NCI-H1436 (cell line): ENCODE measurements around the gene SNRNP70.

ENCODE experiments used
- DNase-seq: peaks from one replicate; lab custom pipeline; 2025; lab: John Stamatoyannopoulos, UW

The SNRNP70 gene

DNA sequence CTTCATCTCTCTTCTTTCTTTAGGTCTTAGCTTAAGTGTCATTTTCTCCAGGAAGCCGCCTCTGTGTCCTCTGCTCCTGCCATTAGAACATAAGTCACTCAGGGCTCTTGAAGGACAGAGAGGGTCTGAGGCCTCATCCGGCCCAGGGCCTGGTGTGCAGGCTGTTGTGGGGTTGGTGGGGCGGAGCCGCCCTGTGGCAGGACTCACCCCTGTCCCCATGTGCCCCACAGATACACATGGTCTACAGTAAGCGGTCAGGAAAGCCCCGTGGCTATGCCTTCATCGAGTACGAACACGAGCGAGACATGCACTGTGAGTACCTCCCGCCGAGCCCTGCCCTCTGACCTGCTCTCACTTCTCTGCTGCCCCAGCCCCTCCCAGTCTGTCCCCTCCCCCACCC lies 15.9 kb downstream of the SNRNP70 start:
- DNase-seq: no peak

DNA sequence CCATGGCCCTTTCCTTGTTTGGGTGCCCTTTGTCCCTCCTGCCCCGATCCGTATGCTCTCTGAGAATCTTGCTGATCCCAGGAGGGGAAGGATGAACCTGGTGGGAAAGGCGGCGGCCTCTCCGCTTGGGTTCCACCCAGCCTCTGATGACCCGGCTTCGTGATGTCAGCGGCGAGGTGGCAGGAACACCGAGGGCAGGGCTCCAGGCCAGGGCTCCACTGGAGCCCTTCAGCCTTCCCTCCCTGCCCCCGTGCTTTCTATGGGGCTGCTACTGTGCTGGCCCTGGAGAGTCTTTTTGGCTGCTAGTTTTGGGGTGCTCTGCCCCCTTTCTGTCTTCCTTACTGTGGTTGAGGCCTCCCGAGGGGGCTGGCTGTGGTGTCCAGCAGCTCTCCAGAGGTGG lies 17.1 kb downstream of the SNRNP70 start:
- DNase-seq: no peak

DNA sequence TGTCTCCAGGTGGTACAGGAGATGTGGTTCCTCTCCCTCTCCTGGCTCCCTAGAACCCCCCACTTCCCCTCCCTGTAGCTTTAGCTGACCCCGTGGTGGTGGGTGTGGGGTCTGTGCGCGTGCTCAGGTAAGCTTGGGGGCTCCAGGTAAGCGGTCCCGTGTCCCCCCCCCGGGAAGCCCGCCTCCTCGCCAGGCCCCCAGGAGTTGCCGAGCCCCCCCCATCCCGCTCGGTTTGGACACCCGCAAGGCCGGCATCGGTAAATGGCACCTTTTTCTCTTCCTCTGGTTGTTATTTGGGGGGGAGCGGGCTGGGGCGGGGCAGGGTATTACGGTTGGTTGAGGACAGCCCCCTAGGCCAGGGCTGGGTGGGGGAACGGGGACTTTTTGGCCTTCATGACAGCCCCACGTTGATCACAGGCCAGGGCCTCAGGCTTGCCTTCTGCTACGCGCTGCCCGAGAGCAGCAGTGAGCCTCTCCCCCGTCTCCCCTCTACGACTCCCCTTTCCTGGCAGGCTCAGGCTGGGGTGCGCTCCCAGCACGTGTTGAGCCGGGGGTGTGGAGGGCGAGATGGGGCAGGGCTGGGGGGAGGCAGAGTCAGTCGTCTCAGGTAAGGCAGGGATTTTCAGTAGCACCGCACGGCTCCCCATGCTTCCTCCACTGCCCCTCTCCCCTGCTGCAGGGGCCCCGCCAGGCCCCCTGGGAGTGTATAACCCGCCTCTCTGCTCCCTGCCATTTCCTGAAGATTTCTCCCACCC lies 18.3 kb downstream of the SNRNP70 start:
- DNase-seq: no peak

DNA sequence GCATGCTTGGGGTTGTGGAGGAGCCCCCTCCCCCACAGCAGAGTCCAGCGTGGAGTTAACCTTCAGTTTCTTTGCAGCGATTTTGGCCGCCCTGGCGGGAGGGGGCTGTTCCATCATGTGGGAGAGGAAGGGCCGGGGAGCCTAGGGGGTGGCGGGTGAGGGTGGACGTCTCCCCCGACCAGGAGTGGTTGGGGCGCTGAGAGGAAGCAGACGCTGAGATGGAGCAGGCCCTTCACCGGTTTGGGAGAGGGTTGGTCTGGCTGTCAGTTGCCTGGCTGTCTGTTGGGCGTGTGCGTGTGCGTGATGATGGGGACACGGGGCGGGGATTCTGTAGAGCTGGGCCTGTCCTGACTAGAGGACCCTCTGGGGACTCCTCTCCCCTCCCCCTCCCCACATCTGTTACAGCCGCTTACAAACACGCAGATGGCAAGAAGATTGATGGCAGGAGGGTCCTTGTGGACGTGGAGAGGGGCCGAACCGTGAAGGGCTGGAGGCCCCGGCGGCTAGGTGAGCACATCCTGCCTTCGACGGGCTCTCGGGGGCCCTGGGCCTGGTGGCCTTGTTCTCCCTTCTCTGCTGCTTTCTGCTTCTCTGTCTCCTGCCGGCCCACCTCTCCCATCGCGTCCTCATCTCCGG lies 19.1 kb downstream of the SNRNP70 start:
- no peak for DNase-seq

DNA sequence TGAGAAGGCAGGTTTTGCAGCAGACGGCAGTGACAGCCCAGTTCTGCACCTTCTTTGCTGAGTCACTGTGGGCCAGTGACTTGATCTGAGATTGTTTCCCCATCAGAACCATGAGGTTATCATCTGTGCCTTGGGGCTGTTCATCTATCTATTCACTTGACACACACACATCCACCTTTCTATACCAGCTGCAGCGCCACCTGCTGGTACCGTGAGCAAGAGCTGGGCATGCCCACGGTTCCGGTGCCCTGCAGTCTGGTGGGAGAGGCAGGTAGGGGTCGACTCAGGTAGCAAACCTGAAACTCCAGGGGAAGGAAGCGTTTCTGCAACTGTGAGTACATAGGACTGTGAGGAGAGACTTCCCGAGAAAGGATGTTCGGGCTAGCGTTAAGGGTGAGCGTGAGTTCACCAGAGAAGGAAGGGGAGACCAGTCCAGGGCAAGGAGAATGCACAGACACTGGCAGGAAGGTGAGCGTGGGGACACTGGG lies 21.4 kb downstream of the SNRNP70 start:
- no peak for DNase-seq

DNA sequence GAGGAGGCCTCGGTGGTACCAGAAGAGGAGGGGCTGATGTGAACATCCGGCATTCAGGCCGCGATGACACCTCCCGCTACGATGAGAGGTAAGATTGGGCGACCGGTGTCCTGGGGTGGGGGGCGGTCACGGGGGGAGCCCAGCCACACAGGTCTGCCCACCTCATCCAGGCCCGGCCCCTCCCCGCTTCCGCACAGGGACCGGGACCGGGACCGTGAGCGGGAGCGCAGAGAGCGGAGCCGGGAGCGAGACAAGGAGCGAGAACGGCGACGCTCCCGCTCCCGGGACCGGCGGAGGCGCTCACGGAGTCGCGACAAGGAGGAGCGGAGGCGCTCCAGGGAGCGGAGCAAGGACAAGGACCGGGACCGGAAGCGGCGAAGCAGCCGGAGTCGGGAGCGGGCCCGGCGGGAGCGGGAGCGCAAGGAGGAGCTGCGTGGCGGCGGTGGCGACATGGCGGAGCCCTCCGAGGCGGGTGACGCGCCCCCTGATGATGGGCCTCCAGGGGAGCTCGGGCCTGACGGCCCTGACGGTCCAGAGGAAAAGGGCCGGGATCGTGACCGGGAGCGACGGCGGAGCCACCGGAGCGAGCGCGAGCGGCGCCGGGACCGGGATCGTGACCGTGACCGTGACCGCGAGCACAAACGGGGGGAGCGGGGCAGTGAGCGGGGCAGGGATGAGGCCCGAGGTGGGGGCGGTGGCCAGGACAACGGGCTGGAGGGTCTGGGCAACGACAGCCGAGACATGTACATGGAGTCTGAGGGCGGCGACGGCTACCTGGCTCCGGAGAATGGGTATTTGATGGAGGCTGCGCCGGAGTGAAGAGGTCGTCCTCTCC lies 22.6 kb downstream of the SNRNP70 start:
- DNase-seq: no peak

DNA sequence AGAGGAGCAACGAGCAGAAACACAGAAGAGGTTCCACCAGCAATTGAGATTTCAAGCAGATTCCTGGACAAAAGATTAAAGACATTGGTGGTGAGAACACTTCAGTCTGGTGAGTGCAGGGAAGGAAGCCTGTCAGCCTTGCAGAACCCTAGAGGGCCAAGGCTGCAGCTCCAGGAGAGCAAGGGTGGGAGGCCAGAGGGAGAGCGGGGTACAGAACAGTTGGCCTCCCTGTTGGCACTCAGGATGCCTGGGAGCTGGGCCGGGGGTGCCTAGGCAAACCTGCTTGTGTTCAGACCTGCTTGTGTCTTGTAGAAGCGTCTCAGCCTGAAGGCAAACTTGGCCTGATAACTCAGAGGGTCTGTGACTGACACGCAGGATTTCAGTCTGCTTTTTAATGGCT lies 23.8 kb downstream of the SNRNP70 start:
- no peak for DNase-seq

DNA sequence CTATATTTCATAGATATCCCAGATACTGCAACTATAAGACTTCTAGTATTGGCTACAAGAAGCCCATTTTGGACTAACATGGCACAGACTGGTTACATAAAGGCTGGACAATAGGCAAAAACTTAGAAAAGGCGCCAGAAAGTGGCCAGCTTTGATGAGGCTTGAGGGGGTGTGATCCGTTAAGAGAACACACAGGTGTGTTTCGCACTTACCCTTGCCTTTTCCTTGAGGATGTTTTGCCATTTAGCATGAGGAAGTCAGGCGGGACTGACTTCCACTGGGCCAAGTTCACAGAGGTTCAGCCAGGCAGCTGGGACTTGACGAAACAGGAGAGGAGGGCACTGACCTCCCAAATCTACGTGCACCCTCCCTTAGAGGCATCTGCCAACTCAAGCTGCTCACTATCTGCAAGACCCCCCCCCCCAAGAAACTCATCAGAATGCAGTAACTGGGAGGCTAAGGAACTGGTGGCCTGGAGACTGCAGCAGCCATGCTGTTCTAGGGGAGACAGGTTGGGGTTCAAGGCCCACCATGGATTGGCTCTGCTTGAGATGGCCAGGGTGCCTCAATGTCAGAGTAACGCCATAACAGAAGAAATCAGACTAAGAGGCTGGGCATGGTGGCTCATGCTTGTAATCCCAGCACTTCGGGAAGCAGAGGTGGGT lies 24.4 kb downstream of the SNRNP70 start:
- DNase-seq: no peak

DNA sequence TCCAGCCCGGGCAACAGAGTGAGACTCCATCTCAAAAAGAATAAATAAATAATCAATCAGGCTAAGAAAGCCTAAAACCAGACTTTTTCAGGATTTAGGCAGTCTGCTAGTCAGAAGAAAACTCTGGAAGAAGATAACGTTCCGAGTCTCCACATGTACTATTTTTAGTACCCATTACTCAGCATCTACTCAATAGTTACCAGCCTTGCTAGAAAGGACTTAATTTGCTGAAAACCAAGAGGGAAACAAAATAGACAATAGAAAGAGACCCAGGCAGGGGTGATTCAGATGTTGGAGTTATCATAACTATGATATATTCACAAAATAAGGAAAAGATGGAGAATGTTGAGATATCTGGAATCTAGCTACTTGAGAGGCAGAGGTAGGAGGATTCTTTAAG lies 25.3 kb downstream of the SNRNP70 start:
- DNase-seq: no peak

DNA sequence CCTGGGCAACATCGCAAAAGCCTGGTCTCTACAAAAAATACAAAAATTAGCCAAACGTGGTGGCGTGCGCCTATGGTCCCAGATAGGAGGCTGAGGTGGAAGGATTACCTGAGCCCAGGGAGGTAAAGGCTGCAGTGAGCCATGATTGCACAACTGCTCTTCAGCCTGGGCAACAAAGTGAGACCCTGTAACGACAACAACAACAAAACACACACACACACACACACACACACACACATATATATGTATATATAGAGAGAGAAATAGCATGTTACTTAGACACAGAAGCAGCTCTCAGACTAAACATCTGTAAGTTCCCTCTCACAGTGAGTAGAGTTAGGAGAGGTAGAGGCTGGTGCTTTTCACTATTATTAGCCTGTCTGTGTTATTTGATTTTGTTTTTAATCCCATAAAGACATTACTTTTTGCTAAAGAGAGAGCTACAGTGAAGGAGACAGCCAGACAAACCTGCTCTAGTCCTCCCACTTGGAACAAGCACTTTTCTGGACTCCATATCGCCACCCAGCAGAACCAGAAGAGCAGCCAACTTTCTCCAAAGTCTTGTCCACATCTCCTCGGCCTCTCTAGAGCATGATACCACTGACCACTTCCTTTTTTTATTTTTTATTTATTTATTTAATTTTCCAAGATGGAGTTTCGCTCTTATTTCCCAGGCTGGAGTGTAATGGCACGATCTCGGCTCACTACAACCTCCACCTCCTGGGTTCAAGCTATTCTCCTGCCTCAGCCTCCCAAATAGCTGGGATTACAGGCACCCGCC lies 26.2 kb downstream of the SNRNP70 start:
- DNase-seq: no peak

DNA sequence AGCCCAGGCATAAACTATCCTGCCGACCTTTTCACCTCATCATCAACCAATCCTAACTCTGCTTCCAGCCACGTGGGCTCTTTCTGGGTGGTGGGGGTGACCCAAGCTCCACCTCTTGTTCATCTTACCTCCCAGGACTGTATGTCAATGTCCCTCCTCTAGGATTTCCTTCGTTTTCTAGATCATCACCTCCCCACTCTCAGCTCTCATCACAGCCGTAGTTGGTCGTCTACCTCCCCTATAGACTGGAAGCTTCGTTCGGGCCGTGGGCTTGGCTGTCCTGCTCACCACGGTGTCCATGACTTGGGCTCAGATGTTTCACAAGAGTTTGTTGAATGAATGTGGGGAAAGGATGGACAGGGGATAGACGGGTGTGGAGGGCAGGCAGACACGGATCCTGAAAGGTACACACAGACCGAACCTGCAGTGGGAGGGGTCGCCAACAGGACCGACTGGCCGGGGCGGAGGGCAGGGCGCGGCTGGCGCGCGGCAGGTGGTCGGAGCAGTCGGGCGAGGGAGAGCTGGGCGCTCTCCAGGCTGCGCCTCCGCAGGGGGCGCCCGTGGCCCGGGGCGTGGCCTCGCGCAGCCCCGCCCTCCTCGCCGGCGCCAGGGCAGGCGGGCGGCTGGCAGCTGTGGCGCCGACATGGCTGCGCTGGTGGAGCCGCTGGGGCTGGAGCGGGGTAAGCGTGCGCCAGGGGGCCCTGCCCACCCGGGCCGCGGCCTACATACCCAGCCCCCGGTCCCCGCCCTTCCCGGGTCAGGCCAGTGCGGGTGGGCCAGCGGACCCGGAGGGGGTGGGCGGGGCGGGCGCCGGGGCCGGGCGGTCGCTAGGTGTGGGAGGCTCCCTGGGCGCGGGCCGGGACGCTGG lies 28.7 kb downstream of the SNRNP70 start, which contains the start of gene LIN7B:
Gene LIN7B, plus strand, starts transcription at position 609 of the 868 bp plus-strand sequence. Its CDS starts 35 bp downstream, at position 644.
- peak; percentile 73 for DNase-seq

DNA sequence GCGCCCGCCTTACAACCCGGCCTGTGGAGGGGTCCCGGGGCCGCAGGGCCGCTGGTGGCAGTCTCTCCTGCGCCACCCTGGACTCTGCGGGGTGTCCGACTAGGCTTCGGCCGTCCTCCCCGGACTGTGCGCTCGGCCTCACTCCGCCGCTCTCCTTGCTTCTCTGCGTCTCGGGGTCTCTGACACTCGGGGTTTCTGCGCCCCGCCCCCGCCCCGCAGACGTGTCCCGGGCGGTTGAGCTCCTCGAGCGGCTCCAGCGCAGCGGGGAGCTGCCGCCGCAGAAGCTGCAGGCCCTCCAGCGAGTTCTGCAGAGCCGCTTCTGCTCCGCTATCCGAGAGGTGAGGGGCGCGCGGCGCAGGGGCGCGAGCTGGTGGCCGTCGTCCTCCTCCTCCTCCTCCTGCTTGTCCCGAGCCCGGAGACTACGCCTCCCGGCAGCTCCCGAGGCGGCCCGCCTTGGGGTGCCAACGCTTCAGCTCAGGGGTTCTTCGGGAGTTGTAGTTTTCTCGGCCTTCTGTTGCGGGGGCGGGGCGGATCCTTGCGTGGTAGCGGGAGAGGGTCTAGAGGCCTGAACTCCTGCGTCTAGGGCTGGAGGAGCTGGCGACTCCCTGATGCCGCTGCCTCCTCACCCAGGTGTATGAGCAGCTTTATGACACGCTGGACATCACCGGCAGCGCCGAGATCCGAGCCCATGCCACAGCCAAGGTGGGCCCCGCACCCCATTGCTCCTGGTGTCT lies 29.5 kb downstream of the SNRNP70 start:
- no peak for DNase-seq

DNA sequence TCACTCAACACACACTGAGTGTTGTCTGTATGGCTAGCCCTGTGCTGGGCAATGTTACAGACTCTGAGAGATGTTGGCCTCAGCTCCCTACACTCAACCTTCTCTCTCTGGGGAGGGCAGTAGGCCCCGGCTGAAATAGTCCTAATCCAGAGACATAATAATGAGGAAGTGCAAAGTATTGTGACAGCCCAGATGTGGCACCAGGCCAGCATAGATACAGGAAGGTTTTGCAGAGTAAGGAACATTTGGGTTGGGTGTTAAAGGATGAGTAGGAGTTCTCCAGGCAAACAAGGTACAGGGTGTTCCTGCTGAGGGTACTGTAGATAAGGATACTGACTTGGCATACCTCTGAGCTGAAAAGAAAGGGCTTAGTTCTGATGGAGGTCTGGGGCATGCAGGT lies 31.3 kb downstream of the SNRNP70 start:
- DNase-seq: no peak

DNA sequence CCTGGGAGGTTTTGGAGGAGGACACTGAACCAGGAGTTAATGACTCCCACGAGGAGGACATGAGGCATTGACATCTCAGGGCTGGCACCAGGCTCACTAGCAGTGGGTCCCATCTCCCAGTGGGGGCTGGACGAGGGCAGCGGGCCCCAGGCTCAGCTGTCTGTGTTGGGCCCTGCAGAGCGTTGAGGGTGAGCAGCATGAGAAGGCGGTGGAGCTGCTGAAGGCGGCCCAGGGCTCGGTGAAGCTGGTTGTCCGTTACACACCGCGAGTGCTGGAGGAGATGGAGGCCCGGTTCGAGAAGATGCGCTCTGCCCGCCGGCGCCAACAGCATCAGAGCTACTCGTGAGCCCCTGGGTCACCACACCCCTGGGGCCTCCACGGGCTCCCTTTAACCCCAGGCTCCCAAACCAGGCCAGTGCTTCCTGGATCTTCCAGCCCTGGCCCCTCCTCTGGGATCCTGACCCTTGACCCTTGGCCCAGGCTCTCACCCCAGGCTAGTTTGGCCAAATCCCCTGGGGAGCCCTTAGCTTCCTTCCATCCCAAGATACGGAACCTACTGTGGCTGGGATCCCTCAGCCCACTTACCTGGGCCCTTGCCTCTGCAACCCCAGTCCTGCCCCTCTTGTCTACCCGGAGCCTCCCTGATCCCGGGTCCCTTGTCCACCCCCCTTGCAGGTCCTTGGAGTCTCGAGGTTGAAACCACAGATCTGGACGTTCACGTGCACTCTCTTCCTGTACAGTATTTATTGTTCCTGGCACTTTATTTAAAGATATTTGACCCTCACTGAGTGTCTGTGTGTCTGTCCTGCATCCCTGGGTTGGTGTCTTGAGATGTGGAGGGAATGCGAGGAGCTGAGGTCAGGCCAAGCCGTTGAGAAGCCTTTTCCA lies 32.7 kb downstream of the SNRNP70 start:
- DNase-seq: no peak

DNA sequence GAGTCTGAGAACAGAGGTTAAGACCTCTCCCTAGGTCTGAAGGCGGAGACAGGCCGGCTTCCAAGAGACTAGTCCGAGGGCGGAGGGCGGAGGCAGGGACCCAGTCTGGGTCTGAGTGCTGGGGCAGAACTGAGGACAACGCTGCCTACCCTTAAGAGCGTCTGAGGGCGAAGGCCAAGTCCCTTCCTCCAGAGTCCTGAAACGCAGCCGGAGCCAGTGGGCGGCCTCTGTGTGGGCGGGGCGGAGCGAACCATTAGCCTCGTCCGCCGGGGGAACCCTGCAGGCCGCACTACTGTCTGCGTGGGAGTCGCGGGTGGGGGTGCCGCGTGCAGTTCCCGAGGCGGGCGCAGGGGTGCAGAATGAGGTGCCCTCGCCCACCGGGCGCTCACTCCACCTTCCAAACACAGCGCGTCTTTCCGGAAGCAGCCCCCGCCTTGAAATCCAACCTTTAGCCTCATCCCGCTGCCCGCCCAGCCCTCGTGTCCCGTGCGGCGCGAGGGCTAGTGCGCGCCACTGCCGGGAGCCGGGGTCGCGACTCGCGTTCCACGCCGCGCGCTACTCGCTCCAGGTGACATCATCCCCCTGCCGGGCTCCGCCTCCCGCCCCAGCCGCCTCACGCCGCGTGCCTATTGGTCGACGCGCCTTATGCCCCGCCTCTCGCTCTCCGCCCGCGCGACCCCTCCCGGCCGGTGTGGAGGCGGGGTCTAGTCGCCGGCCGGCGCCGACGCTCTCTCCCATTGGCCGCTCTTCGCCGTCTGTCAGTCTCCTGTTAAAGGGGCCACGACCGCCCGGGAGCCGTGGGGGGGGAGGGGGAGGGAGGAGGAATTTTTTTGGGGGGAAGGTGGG lies 33.5 kb downstream of the SNRNP70 start, which contains the start of gene C19orf73:
Gene C19orf73, minus strand, starts transcription at position 579 of the 846 bp plus-strand sequence. Its CDS starts 121 bp downstream, at position 458.
- peak; percentile 95 for DNase-seq

DNA sequence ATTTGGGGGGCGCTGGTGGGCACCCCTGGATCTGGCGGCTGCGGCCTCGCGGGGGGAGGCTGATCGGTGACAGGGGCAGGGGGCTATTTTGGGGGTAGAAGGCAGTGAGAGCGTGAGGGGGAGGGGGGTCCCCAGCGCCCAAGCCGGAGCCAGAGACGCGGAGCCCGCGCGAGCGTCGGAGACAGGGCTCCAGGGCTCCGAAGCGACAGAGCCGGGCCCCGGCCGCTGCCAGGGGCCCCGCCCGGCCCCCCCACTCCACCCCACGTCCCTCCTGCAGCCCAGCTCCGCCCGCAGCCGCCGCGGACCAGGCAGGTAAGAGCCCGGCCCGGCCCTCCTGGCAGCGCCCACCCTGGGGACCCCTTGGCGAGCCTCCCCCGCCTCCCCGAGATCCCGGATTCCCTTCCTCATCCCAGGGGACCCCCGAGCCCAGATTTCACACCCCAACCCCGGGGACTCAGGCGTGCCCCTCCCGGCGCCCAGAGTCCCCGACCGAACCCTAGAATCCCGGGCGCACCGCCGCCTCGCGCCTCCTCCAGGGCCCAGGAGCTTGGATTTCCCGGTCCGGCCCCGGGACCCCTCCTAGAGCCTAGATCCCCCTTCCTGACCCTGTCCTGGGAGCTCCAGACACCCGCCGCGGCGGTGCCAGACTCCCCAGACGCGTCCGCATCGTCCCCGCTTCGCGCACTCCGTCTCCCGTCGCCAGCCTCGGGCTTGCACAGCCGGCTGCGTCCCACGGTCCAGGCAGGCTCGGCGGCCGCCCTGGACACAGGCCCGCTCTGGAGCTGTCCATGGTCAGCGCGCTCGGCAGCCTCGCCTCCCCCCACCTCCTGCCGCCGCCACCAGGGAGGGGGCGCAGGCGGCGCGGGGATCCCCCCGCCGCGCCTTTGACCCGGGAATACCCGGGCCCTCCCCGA lies 34.4 kb downstream of the SNRNP70 start, which contains the start of gene PPFIA3:
Gene PPFIA3, plus strand, starts transcription at position 134 of the 914 bp plus-strand sequence. CDS start 8,330 bp downstream, outside the sequence.
- no peak for DNase-seq
